Neural crest cell (in vitro differentiated cells): ENCODE data around the gene MCM5. TPM values are rescaled to one million over a fixed set of nuclear protein-coding genes. Genes with fewer than 3 reads are reported as not detected.
"Not testable (repeated sequence)": the region's sequence is repeated elsewhere in the genome, so short reads cannot be mapped to it uniquely, and the experiment has no call there.

Experiments
- DNase-seq: peaks from one replicate; pipeline ENCODE4 v3.0.0; 2021; ENCODE audit warnings: low read depth, mixed read lengths, low spot score
- H3K27ac Mint-ChIP-seq: one replicate; pipeline ENCODE4 v1.8.0; 2021; ENCODE audit warnings: mild to moderate bottlenecking, mixed read lengths; ENCODE audit not compliant: unreplicated experiment
- H3K27me3 Mint-ChIP-seq: 2 replicates; pipeline ENCODE4 v1.8.0; 2021; ENCODE audit warnings: low read depth, mild to moderate bottlenecking, mixed read lengths
- H3K36me3 Mint-ChIP-seq: 2 replicates; pipeline ENCODE4 v1.8.0; 2021; ENCODE audit warnings: low read depth, mild to moderate bottlenecking, mixed read lengths
- H3K4me1 Mint-ChIP-seq: 2 replicates; pipeline ENCODE4 v1.8.0; 2021; ENCODE audit warnings: mixed read lengths
- H3K4me3 Mint-ChIP-seq: one replicate; pipeline ENCODE4 v1.8.0; 2021; ENCODE audit warnings: mild to moderate bottlenecking, mixed read lengths
- H3K9me3 Mint-ChIP-seq: 2 replicates; pipeline ENCODE4 v1.8.0; 2021; ENCODE audit warnings: mixed read lengths
- CTCF ChIP-seq: fragments of 200-600 bp; sonication (generic); conservative IDR thresholded peaks from 2 replicates; pipeline ENCODE4 v1.5.0; 2021; ENCODE audit warnings: antibody characterized with exemption, mild to moderate bottlenecking
- total RNA-seq: library from RNA; stranded (reverse); gene quantifications from 2 replicates; pipeline ENCODE4 v1.2.1, GENCODE V29; 2021

MCM5 gene
- total RNA-seq, 1 donor from 2014 or later, result 187 TPM

- Mint-ChIP-seq H3K27me3 (no peaks in the 10 kb centered on the region), H3K4me1 (peaks cover 28% of the 10 kb centered on the region), H3K9me3 (no peaks in the 10 kb centered on the region), H3K4me3 (no peak overlapping the region), H3K27ac (no peak overlapping the region), H3K36me3 (peaks cover 2% of the 10 kb centered on the region)
- no peak for DNase-seq
- no peak for TF ChIP-seq CTCF
Observed at GRCh38 chr22:35394810-35395563, 5.0 kb upstream of the MCM5 start.

GRCh38 chr22:35396622-35397021, 3.3 kb upstream of the MCM5 start:
- peaks cover 38% of the 10 kb centered on the region for H3K4me1 Mint-ChIP-seq
- peak overlapping the region; percentile 57 for H3K27ac Mint-ChIP-seq
- H3K27me3 Mint-ChIP-seq, H3K9me3 Mint-ChIP-seq, DNase-seq, H3K36me3 Mint-ChIP-seq: not testable (repeated sequence)
- H3K4me3 Mint-ChIP-seq, result peak overlapping the region; percentile 75

- no peak for TF ChIP-seq CTCF
- Mint-ChIP-seq H3K36me3 (peaks cover 3% of the 10 kb centered on the region), H3K27me3 (no peaks in the 10 kb centered on the region), H3K27ac (peak overlapping the region; percentile 57), H3K4me3 (peak overlapping the region; percentile 75), H3K4me1 (peaks cover 44% of the 10 kb centered on the region), H3K9me3 (no peaks in the 10 kb centered on the region)
- DNase-seq, result no peak
Observed at GRCh38 chr22:35397095-35397904, 2.6 kb upstream of the MCM5 start.

GRCh38 chr22:35398591-35398973, 1.4 kb upstream of the MCM5 start:
- no peaks in the 10 kb centered on the region for H3K27me3 Mint-ChIP-seq
- peak overlapping the region; percentile 6 for H3K27ac Mint-ChIP-seq
- peaks cover 53% of the 10 kb centered on the region for H3K4me1 Mint-ChIP-seq

GRCh38 chr22:35399114-35399677, 744 bp upstream of the MCM5 start:
- no peaks in the 10 kb centered on the region for H3K9me3 Mint-ChIP-seq
- peak overlapping the region; percentile 100 for H3K27ac Mint-ChIP-seq
- H3K4me3 Mint-ChIP-seq, result peak overlapping the region; percentile 100
- TF ChIP-seq CTCF, result no peak
- no peaks in the 10 kb centered on the region for H3K27me3 Mint-ChIP-seq
- H3K36me3 Mint-ChIP-seq, result peaks cover 3% of the 10 kb centered on the region
- no peak for DNase-seq
- peaks cover 51% of the 10 kb centered on the region for H3K4me1 Mint-ChIP-seq

More at GRCh38 chr22:35398591-35398973, 1.4 kb upstream of the MCM5 start:
- H3K4me3 Mint-ChIP-seq, result peak overlapping the region; percentile 57
- no peak for DNase-seq
- no peak for TF ChIP-seq CTCF
- H3K9me3 Mint-ChIP-seq, result no peaks in the 10 kb centered on the region
- peaks cover 3% of the 10 kb centered on the region for H3K36me3 Mint-ChIP-seq

GRCh38 chr22:35400501-35400790, 506 bp downstream of the MCM5 start:
- DNase-seq, result no peak

More at GRCh38 chr22:35400501-35400790, 506 bp downstream of the MCM5 start:
- no peak for TF ChIP-seq CTCF
- H3K4me3 Mint-ChIP-seq, result peak overlapping the region; percentile 100
- H3K9me3 Mint-ChIP-seq, result no peaks in the 10 kb centered on the region
- peaks cover 56% of the 10 kb centered on the region for H3K4me1 Mint-ChIP-seq
- peak overlapping the region; percentile 100 for H3K27ac Mint-ChIP-seq
- no peaks in the 10 kb centered on the region for H3K27me3 Mint-ChIP-seq
- H3K36me3 Mint-ChIP-seq, result peaks cover 8% of the 10 kb centered on the region
